HG02870 (cell line): ENCODE results near the gene P4HB.
"Not testable (repeated sequence)": the region's sequence is repeated elsewhere in the genome, so short reads cannot be mapped to it uniquely, and the experiment has no call there.

Experiments used
- ATAC-seq: cut with Tn5 transposase; IDR thresholded peaks from one replicate; pipeline ENCODE4 v1.9.1; 2021; ENCODE audit warnings: mild to moderate bottlenecking, moderate library complexity; ENCODE audit not compliant: unreplicated experiment

The P4HB gene

DNA sequence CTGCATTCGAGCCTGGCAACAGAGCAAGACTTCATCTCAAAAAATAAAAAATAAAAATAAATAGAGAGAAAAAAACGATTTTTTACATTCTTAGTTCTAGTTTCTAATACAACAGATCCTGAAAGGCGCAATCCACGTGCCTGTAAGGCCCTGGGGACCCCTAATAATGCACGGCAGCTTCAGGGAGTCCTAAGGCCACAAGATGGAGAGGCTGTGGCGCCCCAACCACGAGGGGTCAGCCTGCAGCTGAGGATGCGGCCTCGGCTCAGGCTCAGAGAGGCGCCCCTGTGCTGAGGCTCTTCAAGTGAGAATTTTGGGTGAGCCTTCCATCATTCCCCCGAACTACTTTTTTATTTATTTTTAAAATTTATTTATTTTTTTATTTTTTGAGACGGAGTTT lies 10.9 kb downstream of the P4HB start:
- ATAC-seq, result no peak

DNA sequence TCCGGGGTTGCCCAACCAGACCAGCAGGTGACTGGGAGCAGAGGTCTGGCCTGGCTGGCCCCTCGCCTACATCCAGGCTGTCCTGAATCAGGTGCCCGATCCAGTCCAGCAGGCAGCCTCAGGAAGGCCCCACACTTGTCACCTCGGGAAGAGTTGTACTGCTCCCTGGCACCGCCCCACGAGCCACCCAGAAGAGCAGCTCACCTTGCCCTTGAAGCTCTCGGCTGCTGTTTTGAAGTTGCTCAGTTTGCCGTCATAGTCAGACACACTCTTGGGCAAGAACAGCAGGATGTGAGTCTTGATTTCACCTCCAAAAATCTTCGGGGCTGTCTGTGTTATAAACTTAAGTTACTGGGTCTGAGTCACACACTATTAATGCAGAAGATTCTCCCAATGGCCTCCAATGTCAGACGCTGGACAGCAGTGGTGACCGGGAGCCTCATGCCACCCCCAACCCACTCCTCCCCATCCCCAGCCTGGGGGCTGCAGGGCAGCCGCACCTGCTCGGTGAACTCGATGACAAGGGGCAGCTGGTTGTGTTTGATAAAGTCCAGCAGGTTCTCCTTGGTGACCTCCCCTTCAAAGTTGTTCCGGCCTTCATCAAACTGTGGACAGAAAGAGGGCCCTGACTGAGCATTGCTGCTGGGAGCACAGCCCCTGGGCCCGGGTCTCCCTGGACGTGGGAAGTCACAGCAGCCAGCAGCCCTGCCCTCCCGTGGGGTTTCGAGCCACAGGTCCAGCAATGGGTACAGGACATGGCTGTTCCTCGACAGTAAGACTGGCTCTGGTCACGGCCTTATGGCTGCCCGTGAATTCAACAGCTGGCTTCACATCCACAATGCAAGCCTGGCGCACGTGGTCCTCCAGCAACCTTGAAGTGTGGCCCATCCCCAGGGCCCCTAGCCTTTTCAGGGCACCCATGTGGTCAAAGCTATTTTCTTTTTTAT lies 13.3 kb downstream of the P4HB start:
- ATAC-seq, result no peak

DNA sequence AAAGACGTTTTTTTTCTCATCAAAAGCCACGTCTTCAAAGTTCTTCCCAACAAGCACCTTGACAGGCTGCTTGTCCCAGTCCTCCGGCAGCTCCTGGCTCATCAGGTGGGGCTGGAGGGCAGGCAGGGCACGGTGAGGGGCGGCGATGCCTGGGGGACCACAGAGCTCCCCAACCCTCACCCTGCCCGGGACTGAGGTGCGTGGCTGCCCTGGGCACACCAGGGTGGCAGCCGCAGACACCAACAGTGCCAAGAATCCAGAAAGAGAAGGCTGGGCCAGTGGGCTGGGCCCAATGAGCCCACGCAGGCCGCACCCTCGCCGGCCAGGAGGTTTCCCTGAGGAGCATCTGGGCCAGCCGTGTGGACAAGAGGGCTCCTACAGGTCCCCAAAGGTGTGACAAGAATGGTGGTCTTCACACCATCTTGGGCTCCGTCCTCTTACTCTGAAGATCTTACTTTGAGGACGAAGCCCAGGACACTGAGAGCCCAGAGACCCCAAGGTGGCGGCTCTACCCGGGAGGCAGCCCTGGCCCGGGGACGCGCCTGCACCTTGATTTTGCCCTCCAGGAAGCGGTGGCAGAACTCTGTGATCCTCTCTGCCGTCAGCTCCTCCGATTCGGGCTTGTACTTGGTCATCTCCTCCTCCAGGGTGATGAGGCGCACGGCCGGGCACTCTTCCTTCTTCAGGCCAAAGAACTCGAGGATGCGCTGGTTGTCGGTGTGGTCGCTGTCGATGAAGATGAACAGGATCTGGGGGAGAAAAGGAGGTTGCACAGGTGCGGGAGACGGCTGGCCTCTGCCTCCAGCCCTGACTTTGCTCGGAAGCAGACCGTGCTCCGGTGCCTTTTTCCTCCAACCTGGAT lies 14.2 kb downstream of the P4HB start:
- no peak for ATAC-seq

DNA sequence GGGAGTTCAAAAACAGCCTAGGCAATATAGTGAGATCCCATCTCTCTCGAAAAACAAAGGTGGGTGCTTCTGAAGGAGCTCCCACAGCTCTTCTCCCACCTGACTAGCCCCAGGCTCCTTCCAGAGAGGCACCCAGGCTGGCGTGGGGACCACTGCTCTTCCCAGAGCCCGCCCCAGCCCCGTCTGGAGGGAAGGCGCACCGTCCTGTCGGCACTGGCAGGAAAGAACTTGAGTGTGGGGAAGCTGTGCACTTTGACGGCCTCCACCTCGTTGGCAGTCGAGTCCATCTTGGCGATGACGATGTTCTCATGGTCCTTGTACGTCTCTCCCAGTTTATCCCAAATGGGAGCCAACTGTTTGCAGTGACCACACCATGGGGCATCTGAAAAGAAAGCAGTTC lies 15.0 kb downstream of the P4HB start:
- no peak for ATAC-seq

DNA sequence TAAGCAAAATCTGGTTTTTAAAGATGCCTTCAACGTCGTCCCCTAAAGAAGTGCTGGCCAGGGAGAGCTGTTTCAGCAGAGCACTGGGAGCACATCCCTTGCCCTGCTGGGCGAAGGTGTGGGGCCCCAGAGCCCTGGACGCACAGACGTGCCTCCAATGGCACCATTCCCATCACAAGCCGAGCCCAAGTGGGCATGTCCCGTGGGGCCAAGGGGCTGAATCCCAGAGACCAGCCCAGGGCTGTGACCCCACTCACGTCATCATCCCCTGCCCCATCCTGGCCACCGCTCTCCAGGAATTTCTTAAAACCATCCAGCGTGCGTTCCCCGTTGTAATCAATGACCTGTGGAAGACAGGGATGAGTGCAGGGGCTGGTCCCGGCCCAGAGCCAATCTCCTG lies 15.4 kb downstream of the P4HB start:
- ATAC-seq, result no peak

DNA sequence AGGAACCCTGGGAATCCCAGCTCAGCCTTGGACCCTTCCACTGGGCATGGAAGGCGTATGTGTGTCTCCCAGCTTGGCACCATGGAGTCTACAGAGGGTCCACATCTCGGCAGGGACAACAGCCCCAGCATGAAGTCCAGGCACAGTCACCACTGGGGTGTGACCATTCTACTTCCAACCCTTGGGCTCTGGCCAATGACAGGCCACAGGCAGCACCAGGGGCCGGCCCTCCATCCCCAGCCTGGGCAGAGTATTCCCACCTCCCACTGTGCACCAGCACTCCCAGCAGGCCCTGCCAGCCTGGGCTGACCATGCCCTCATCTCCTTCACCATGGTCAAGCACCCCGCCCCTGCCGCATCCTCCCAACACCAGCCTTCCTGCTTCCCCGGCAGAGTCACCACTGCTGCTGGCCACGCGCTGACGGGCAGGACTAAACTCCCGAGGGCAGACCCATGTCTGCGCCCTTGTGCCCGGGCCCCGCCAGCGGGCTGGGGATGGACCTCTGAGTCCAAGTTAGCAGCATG lies 15.9 kb downstream of the P4HB start:
- ATAC-seq, result no peak

DNA sequence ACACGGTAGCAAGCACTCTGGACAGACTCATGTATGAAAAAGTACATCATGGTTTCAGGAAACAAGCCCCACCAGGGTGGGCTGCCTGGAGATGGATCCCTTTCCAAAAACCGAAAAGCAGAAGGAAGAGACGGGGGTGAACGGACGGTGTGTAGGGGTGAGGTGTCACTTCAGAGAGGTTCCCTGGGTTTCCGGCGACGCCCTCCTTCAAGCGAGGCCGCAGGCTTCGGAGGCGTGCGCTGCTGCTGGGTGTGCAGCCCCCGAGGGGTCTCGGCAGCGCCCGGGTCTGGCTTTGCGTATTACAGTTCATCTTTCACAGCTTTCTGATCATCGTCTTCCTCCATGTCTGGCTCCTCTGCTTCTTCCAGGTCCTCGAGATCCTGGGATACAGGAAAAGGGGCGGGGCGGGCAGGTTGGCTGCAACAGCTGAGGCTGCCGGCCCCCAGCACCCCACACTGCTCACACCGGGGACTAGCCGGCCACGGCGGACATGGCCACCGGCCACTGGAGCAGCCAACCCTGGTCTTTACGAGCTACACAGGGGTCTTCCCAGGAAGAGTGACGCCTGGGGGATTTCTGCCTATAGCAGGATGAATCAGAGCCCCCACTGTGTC lies 16.5 kb downstream of the P4HB start:
- no peak for ATAC-seq

DNA sequence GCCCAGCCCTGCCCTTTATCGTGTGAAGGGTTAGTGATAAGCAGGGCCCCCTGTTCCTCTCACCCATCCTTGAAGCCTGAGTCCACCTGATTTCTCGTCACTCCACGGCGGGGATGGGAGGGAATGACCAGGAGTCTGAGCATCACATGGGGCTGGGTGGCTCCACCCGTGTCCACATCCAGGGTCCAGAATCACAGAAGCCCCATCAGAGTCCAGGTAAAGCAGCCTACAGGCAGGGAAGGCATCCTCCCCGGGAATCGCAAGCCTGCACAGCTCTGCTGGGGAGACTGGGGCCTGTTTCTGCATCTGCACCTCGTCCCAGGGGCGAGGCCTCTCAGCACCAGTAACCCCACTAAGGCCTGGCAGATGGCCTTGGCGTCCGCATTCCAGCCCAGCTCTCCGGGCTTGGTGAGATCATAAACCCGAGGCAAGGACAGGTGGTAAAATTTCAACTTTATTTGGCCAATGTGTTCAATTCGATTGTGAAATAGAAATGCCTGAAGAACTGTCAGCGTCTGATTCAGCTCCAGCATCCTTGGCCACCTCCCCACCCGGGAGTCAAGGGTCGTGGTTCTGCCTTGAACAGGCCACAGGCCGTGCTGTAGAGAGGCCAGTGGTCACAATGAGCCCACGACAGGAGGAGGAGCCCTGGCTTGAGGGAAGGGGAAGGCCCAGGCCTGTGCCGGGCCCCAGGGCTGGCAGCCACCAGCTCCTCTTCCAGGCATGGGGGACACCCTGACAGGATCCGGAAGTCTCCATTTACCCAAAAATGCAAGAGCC lies 17.4 kb downstream of the P4HB start:
- ATAC-seq, result no peak

DNA sequence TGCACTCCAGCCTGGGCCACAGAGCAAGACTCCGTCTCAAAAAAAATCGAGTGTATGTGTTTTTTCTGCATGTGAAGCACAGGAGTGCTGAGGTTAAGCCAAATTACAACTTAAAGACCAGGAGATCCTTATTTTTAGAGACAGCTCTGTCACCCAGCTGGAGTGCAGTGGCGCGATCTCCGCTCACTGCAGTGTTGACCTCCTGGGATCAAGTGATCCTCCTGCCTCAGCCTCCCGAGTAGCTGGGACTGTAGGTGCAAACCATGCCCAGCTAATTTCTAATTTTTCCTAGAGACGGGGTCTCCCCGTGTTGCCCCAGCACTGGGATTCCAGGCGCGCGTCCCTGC lies 18.0 kb downstream of the P4HB start:
- no peak for ATAC-seq

DNA sequence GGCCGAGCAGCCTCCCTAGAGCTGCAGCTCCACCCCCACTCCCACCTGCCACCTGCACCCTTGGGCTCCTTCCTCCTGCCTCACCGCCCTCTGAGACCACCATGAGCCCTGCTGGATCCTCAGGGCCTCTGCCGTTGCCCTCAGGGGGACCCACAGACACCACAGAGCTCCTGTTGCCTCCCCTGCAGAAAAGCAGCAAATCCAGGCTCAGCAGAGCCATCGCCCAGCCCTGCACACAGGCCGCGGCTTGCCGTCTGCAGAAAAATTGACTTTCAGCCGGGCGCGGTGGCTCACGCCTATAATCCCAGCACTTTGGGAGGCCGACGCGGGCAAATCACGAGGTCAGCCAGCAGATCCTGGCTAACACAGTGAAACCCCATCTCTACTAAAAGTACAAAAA lies 18.5 kb downstream of the P4HB start:
- no peak for ATAC-seq

DNA sequence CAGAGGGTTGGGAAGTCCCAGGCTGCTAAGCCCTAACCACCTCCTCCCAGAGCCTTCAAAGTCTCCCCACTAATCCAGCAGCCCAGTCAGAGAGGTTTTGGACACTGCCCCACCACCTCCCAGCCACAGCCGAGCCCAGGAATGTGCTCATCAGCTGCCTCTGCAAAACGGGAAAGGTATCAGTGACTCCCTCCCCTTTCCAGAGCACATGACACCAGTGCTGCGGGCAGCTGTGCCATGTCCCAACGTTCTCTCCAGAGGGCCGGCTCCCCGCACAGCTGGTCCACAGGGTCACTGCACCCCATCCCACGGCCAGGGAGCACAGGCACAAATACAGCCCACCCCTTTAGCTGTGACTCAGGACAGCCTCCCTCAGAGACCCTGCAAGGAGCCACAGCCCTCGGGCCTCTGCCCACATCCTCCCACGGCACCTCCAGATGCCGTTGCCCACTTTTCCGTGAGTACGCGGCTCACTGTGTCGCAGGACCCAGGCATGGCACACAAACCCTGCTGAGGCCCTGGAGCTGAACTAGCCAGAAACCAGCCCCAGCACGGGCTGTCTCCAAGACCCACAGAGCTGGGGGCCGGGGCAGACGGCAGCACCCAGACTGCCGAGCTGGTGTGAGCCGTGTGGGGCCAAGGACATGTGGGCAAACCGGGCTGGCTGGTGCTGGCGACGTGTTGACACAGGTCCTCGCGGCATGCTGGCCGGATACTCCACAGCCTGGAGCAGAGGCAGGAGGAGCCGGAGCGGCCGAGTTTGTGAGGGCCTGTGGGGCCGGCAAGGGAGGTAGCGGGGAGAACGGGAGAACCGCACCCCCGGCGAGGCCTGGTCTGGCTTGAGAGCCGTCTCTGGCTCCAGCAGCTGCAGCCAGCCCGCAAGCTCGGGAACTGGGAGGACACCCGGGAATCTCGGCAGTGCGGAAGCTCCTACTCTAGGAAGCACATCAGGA lies 19.2 kb downstream of the P4HB start:
- no peak for ATAC-seq

DNA sequence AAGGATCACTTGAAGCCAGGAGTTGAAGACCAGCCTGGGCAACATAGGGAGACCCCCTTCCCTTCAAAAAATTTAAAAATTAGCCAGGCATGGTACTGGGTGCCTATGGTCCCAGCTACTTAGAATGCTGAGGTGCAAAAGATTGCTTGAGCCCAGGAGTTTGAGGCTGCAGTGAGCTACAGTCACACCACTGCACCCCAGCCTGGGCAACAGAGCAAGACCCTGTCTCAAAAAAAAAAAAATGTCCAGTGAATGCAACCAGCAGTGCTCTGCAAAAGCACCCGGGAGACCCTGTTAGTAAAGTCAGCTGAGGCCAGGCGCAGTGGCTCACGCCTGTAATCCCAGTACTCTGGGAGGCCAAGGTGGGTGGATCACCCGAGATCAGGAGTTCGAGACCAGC lies 20.3 kb downstream of the P4HB start:
- ATAC-seq, result not testable (repeated sequence)

DNA sequence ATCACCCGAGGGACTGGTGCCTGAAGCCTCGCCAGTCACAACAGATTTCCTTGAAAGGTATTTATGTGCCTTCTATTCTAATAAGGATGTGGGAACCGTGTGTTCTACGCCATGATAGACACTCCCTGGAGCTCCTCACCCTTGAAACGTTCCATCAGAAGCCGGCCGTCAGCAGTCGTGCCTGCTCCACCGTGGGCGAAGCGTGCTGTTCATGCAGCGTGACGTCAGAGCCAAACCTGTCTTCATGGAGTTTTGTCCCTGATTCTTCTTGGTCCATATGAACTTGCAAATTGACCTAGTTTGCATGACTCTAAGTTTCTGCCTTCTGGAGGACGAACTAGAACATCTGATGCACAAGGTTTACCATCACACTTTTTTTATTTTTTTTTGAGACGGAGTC lies 21.0 kb downstream of the P4HB start:
- ATAC-seq, result no peak

DNA sequence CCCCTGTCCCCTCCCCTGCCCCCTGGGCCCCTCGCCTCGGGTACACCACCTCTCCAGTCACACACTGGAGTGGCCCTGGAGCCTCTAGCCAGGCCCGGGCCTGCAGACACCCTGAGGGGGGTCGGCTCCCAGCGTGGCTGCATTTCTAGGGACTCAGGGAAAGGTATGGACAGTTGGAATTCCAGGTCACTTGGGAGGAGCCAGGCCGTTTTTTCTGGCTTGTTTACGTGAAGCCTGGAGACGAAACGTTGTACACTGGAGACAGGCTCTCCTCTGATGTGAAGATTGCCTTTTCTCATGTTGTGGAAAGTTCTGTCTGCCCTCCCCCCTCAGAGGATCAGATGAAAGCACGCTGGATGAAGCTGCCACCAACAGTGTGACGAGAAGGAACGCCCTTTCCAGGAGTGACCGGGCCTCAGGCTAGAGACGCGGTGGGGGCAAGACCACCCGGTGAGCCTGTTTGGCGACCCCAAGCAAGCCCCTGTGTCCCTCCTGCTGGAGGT lies 21.5 kb downstream of the P4HB start:
- ATAC-seq, result no peak

DNA sequence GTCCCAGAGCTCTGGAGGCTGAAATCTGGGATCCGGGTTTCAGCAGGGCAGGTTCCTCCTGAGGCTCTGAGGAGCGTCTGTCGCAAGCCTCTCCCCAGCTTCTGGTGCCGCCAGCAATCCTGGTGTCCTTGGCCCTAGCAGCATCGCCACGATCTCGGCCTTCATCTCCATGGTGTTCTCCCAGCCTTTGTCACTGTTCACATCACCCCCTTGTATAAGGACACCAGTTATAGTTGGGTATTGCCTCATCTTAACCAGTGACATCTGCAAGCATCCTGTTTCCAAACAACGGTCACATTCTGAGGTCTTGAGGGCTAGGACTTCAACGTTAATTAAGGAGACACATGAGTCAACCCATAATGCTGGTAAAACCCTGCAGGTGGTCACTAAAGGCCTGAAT lies 22.7 kb downstream of the P4HB start:
- ATAC-seq, result no peak

DNA sequence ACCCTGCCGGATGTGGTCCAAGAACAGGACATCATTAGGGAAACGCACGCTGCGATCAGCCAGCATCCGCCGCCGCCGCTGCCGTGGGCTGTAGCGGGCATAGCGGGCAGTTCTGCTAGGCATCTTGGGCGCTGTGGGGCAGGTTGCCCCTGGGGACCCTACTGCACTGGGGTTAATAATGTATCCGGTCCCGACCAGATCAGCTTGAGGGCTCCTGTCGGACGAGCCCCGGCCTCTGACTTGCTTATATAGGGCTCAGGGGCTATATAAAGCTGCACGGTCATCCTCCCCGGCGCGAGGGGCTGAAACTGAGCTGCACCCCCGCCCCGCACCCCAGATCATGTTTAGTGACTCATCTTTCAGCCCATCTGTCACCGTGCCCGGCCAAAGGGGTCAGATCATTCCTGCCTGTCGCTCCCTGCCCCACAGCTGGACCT lies 25.5 kb downstream of the P4HB start, which contains the start of gene PPP1R27:
TSS of gene PPP1R27 (minus strand) at position 220 of the 437 bp plus-strand sequence. CDS start at position 123, 97 bp downstream.
- ATAC-seq, result no peak

DNA sequence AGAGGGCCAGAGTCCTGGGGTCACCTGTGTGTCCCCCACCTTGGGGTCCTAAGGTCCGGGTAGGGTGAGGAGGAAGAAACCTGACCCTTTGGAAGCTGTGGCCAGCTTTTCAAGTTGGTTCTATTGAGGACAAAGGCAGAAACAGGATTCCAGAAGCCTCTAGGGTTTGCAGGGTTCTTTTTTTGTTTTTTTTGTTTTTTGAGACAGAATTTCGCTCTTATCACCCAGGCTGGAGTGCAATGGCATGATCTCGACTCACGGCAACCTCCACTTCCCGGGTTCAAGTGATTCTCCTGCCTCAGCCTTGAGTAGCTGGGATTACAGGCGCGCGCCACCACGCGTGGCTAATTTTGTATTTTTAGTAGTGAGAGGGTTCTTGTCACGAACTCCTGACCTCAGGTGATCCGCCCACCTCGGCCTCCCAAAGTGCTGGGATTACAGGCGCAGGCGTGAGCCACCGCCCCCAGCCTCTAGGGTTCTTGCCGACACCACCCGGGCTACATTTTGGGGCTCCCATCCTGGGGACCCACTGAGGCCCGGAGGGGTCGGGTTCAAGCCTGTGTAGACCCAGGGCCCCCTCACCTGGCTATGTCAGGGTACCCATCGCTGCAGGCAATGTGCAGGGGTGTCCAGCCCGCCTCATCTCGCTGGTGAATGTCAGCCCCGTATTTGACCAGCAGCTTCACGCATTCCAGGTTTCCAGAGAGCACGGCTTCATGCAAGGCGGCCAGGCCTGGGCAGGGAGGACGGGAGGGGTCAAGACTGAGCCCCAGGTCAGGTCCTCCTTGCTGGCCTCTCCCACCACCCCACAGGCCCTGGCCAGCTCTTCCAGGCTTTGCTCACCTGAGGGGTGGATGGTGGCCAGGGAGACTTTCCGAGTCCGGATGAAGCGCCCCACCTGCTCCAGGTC lies 26.2 kb downstream of the P4HB start:
- no peak for ATAC-seq
